ENCODE measurements around the gene UNC93A.

DNA sequence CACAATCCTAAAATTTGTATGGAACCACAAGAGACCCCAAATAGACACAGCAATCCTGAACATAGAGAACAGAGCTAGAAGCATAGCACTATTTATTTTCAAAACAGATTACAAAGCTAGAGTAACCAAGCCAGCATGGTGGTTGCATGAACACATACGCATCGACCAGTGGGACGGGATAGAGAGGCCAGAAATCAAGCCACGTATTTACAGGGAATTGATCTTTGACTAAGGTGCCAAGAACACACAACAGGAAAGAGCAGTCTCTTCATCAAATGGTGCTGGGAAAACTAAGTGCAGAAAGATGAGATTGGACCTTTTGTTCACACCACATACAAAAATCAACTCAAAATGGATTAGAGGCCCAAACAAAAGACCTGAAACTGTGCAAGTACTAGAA lies 54.8 kb downstream of the UNC93A start:
- TF ChIP-seq CTCF (IDR thresholded peaks at IDR 0.05; ENCODE audit: borderline replicate concordance, extremely low read depth, low read length, poor library complexity, severe bottlenecking), result no peak
- no peak for TF ChIP-seq EZH2 (IDR thresholded peaks at IDR 0.05; ENCODE audit: borderline replicate concordance, low read depth, low read length, severe bottlenecking)
